Measurements from ENCODE around the gene SGPL1. TPM values are rescaled to one million over a fixed set of nuclear protein-coding genes. Genes with fewer than 3 reads are reported as not detected.

The SGPL1 gene
- total and polyA plus RNA-seq, 2 experiments from 2014 or later = 12.0 to 42.7 TPM

DNA sequence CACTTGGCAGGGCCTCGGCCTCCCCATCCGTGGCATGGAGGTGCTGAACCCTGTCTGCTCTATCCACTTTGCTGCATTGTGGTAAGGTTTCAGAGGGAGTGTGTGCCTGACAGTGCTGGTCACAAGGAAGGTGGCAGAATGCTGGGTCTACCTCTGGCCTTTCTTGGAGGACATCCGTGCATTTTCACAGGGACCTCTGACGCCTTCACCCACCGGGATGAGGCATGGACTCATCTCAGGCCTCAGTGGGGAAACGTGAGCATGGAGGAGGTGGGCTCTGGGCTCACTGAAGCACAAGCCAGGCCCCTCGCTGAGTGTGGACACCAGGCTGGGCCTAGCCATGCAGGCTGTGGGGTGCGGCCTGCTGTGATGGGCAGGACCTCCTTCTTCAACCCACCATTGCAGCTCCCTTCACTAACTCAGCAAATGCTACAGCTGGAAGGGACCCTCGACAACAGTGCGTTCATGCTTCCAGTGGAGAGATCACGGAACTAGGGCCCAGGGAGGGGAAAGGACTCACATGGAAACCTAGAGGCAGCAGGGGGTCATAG lies 39.2 kb upstream of the SGPL1 start:
- no peaks in the 10 kb centered on the region for H3K4me1 ChIP-seq (ENCODE audit: insufficient read depth)
- no peaks in the 10 kb centered on the region for H4K20me1 ChIP-seq (replicated peaks; ENCODE audit: insufficient read depth)
- no peak for DNase-seq (ENCODE audit: low spot score)
- Mint-ChIP-seq H3K27ac (no peak overlapping the region), H3K36me3 (ENCODE audit: low read depth) (no peaks in the 10 kb centered on the region; the same call in 2 of the 3 replicates), H3K4me1 (peaks cover 7% of the 10 kb centered on the region; the same call in 2 of the 3 replicates), H3K27me3 (ENCODE audit: insufficient read depth, low read depth, poor library complexity) (peaks cover 12% of the 10 kb centered on the region), H3K9me3 (no peaks in the 10 kb centered on the region), H3K4me3 (no peak overlapping the region)
- no peak overlapping the region for H3K4me3 ChIP-seq
- H3K4me2 ChIP-seq = no peak overlapping the region
- ATAC-seq = no peak
- H3K27me3 ChIP-seq (ENCODE audit: insufficient read depth) = no peaks in the 10 kb centered on the region
- no peak overlapping the region for H3K27ac ChIP-seq (ENCODE audit: low read depth)
- no peaks in the 10 kb centered on the region for H3K36me3 ChIP-seq (ENCODE audit: insufficient read depth)
- H3K9me2 ChIP-seq (ENCODE audit: insufficient read depth) = peaks cover 4% of the 10 kb centered on the region; the same call in 1 of the 2 replicates
- H3F3A ChIP-seq (replicated peaks; ENCODE audit: low read depth) = no peaks in the 10 kb centered on the region
- H3K79me2 ChIP-seq (replicated peaks; ENCODE audit: insufficient read depth) = no peaks in the 10 kb centered on the region
- no peak overlapping the region for H2AFZ ChIP-seq
- TF ChIP-seq STAT1 (IDR thresholded peaks at IDR 0.05; ENCODE audit: unreplicated experiment) = no peak
- TF ChIP-seq, protein P1, sequence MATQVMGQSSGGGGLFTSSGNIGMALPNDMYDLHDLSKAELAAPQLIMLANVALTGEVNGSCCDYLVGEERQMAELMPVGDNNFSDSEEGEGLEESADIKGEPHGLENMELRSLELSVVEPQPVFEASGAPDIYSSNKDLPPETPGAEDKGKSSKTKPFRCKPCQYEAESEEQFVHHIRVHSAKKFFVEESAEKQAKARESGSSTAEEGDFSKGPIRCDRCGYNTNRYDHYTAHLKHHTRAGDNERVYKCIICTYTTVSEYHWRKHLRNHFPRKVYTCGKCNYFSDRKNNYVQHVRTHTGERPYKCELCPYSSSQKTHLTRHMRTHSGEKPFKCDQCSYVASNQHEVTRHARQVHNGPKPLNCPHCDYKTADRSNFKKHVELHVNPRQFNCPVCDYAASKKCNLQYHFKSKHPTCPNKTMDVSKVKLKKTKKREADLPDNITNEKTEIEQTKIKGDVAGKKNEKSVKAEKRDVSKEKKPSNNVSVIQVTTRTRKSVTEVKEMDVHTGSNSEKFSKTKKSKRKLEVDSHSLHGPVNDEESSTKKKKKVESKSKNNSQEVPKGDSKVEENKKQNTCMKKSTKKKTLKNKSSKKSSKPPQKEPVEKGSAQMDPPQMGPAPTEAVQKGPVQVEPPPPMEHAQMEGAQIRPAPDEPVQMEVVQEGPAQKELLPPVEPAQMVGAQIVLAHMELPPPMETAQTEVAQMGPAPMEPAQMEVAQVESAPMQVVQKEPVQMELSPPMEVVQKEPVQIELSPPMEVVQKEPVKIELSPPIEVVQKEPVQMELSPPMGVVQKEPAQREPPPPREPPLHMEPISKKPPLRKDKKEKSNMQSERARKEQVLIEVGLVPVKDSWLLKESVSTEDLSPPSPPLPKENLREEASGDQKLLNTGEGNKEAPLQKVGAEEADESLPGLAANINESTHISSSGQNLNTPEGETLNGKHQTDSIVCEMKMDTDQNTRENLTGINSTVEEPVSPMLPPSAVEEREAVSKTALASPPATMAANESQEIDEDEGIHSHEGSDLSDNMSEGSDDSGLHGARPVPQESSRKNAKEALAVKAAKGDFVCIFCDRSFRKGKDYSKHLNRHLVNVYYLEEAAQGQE (IDR thresholded peaks at IDR 0.05; ENCODE audit: unreplicated experiment) = no peak
- TF ChIP-seq CREB1 (CRISPR knock-in tag; IDR thresholded peaks at IDR 0.05; ENCODE audit: low read depth) = no peak
- no peak for TF ChIP-seq POLR2AphosphoS5 (IDR thresholded peaks at IDR 0.05; ENCODE audit: low read depth)
- no peak for TF ChIP-seq EZH2phosphoT487 (IDR thresholded peaks at IDR 0.05; ENCODE audit: unreplicated experiment)
- no peak for TF ChIP-seq NANOG (IDR thresholded peaks at IDR 0.05; ENCODE audit: borderline replicate concordance)
- TF ChIP-seq, protein P2, sequence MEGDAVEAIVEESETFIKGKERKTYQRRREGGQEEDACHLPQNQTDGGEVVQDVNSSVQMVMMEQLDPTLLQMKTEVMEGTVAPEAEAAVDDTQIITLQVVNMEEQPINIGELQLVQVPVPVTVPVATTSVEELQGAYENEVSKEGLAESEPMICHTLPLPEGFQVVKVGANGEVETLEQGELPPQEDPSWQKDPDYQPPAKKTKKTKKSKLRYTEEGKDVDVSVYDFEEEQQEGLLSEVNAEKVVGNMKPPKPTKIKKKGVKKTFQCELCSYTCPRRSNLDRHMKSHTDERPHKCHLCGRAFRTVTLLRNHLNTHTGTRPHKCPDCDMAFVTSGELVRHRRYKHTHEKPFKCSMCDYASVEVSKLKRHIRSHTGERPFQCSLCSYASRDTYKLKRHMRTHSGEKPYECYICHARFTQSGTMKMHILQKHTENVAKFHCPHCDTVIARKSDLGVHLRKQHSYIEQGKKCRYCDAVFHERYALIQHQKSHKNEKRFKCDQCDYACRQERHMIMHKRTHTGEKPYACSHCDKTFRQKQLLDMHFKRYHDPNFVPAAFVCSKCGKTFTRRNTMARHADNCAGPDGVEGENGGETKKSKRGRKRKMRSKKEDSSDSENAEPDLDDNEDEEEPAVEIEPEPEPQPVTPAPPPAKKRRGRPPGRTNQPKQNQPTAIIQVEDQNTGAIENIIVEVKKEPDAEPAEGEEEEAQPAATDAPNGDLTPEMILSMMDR (conservative IDR thresholded peaks at IDR 0.05; ENCODE audit: low read depth in 2 of 2) = no peak
- TF ChIP-seq ZNF114 (CRISPR knock-in tag; IDR thresholded peaks at IDR 0.05) = no peak
- no peak for TF ChIP-seq EZH2 (IDR thresholded peaks at IDR 0.05; ENCODE audit: low read depth, unreplicated experiment)
- TF ChIP-seq ZNF462 (CRISPR knock-in tag; IDR thresholded peaks at IDR 0.05) = no peak
- TF ChIP-seq ZNF331 (CRISPR knock-in tag; IDR thresholded peaks at IDR 0.05; ENCODE audit: low read depth) = no peak
- TF ChIP-seq JUNB (IDR thresholded peaks at IDR 0.05; ENCODE audit: unreplicated experiment) = no peak
- TF ChIP-seq, protein P3, sequence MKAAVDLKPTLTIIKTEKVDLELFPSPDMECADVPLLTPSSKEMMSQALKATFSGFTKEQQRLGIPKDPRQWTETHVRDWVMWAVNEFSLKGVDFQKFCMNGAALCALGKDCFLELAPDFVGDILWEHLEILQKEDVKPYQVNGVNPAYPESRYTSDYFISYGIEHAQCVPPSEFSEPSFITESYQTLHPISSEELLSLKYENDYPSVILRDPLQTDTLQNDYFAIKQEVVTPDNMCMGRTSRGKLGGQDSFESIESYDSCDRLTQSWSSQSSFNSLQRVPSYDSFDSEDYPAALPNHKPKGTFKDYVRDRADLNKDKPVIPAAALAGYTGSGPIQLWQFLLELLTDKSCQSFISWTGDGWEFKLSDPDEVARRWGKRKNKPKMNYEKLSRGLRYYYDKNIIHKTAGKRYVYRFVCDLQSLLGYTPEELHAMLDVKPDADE (IDR thresholded peaks at IDR 0.05) = no peak

Data from GM23338 (cell line).